Measurements from ENCODE around the gene TMPRSS11A.

Gene TMPRSS11A

GRCh38 chr4:67911638-67912037, 51.7 kb downstream of the TMPRSS11A start:
- no peak for DNase-seq

GRCh38 chr4:67911141-67911540, 52.2 kb downstream of the TMPRSS11A start:
- DNase-seq: no peak

- DNase-seq: no peak
Observed at GRCh38 chr4:67910585-67910905, 52.7 kb downstream of the TMPRSS11A start.

GRCh38 chr4:67909905-67910584, 53.2 kb downstream of the TMPRSS11A start:
- no peak for DNase-seq

GRCh38 chr4:67907650-67908049, 55.6 kb downstream of the TMPRSS11A start:
- DNase-seq: no peak

GRCh38 chr4:67899096-67899495, 64.2 kb downstream of the TMPRSS11A start:
- no peak for DNase-seq

- DNase-seq: no peak
Observed at GRCh38 chr4:67897686-67898085, 65.6 kb downstream of the TMPRSS11A start.

GRCh38 chr4:67896421-67897065, 66.8 kb downstream of the TMPRSS11A start:
- DNase-seq: no peak

- no peak for DNase-seq
Observed at GRCh38 chr4:67894659-67895058, 68.6 kb downstream of the TMPRSS11A start.

GRCh38 chr4:67892905-67893304, 70.4 kb downstream of the TMPRSS11A start:
- DNase-seq: no peak

GRCh38 chr4:67892253-67892652, 71.0 kb downstream of the TMPRSS11A start:
- DNase-seq: no peak

GRCh38 chr4:67891645-67892044, 71.6 kb downstream of the TMPRSS11A start:
- no peak for DNase-seq

GRCh38 chr4:67886281-67886680, 77.0 kb downstream of the TMPRSS11A start:
- no peak for DNase-seq

GRCh38 chr4:67885762-67886161, 77.5 kb downstream of the TMPRSS11A start:
- no peak for DNase-seq

- DNase-seq: no peak
Observed at GRCh38 chr4:67884701-67885100, 78.6 kb downstream of the TMPRSS11A start.

- no peak for DNase-seq
Observed at GRCh38 chr4:67883902-67884301, 79.4 kb downstream of the TMPRSS11A start, which contains the start of gene TMPRSS11D. TMPRSS11D (minus strand) TSS chr4:67884002; CDS start chr4:67883933, 69 bp downstream.

- DNase-seq: no peak
Observed at GRCh38 chr4:67883458-67883857, 79.8 kb downstream of the TMPRSS11A start.

- DNase-seq: no peak
Observed at GRCh38 chr4:67880866-67881610, 82.3 kb downstream of the TMPRSS11A start.

GRCh38 chr4:67879486-67879885, 83.8 kb downstream of the TMPRSS11A start:
- no peak for DNase-seq

- no peak for DNase-seq
Observed at GRCh38 chr4:67877086-67877485, 86.2 kb downstream of the TMPRSS11A start.

GRCh38 chr4:67874986-67875385, 88.3 kb downstream of the TMPRSS11A start:
- DNase-seq: no peak

GRCh38 chr4:67873116-67873515, 90.2 kb downstream of the TMPRSS11A start:
- DNase-seq: no peak

GRCh38 chr4:67871867-67872266, 91.4 kb downstream of the TMPRSS11A start:
- DNase-seq: peak; percentile 36

GRCh38 chr4:67869580-67870190, 93.6 kb downstream of the TMPRSS11A start:
- DNase-seq: no peak
